ENCODE data around the gene APBB1IP. TPM values are rescaled to one million over a fixed set of nuclear protein-coding genes. Genes with fewer than 3 reads are reported as not detected.

APBB1IP gene
- total and polyA plus RNA-seq, 9 of the 15 experiments (the other 6 are each of a cell fraction or from before 2014, with no cell fraction given): 0.03 to 0.11 (median 0.06) TPM; not detected in 4

GRCh38 chr10:26417136-26417535 is 21.0 kb upstream of the APBB1IP start:
- no peak overlapping the region for H3K4me2 ChIP-seq (ENCODE audit: insufficient read depth, low read length)
- POLR2A ChIA-PET: interaction anchor here (0.6 kb wide), 1 partner anchor 542 kb away, joined by 3 read pairs; no protein-coding TSS in a partner anchor
- no peaks in the 10 kb centered on the region for H3K4me1 ChIP-seq (replicated peaks in 1 of 2; ENCODE audit: control insufficient read depth in 2 of 2, insufficient read depth in 2 of 2, low read length in 2 of 2)
- no peak overlapping the region for H3K9ac ChIP-seq (ENCODE audit: insufficient read depth in 1 of 2, low read depth in 2 of 2, low read length in 2 of 2)
- H3K27me3 ChIP-seq (ENCODE audit: control insufficient read depth in 2 of 2, insufficient read depth in 2 of 2, low read length in 2 of 2): no peaks in the 10 kb centered on the region
- H3K9me1 ChIP-seq (ENCODE audit: control insufficient read depth, insufficient read depth, low read length): no peaks in the 10 kb centered on the region
- no peaks in the 10 kb centered on the region for H3K36me3 ChIP-seq (ENCODE audit: control insufficient read depth, insufficient read depth, low read length)
- H2AFZ ChIP-seq (ENCODE audit: low read depth, low read length): no peak overlapping the region
- 2% methylated on average over 3 of the region's 3 CpGs for WGBS (ENCODE audit: insufficient coverage, low coverage, missing lambda C conversion rate)
- FAIRE-seq (no peak), ATAC-seq (no peak), DNase-seq (ENCODE audit: extremely low read depth in 1 of 4, low spot score in 3 of 4) (no peak)
- BruUV-seq (replicated peaks): no TSS peak
- H3K79me2 ChIP-seq (ENCODE audit: control insufficient read depth, insufficient read depth, low read length): no peaks in the 10 kb centered on the region
- no peak for TF ChIP-seq SFPQ (IDR thresholded peaks at IDR 0.05; ENCODE audit: low read depth, low read length)
- no peak for TF ChIP-seq ZNF584 (CRISPR knock-in tag; IDR thresholded peaks at IDR 0.05; ENCODE audit: low read depth)
- no peak for TF ChIP-seq HDAC8 (tag; IDR thresholded peaks at IDR 0.05)
- no peak for TF ChIP-seq HNRNPK (IDR thresholded peaks at IDR 0.05; ENCODE audit: low read depth, low read length, poor library complexity, severe bottlenecking)
- no peak for TF ChIP-seq BRD9 (IDR thresholded peaks at IDR 0.05; ENCODE audit: low read depth, partially characterized antibody)
- TF ChIP-seq PRMT5 (CRISPR knock-in tag; IDR thresholded peaks at IDR 0.05): no peak
- no peak for TF ChIP-seq SAP30 (IDR thresholded peaks at IDR 0.05; ENCODE audit: borderline replicate concordance, insufficient read depth, low read depth, low read length, poor library complexity, severe bottlenecking)
- no peak for TF ChIP-seq SIX5 (IDR thresholded peaks at IDR 0.05; ENCODE audit: borderline replicate concordance in 1 of 2, insufficient read depth in 1 of 2, low read depth in 1 of 2, low read length in 2 of 2)
- no peak for TF ChIP-seq ZNF57 (CRISPR knock-in tag; IDR thresholded peaks at IDR 0.05)
- no peak for TF ChIP-seq RBM39 (optimal IDR thresholded peaks at IDR 0.05; ENCODE audit: low read depth, low read length)
- TF ChIP-seq ARID1B (IDR thresholded peaks at IDR 0.05): no peak
- TF ChIP-seq CSDE1 (IDR thresholded peaks at IDR 0.05): no peak
- no peak for TF ChIP-seq ZNF77 (CRISPR knock-in tag; IDR thresholded peaks at IDR 0.05)
- CTCF ChIA-PET (ENCODE audit: low intra/inter-chr PET ratio): no interaction called here
- no peaks in the 10 kb centered on the region for H4K20me1 ChIP-seq (replicated peaks; ENCODE audit: control insufficient read depth, insufficient read depth, low read length)
- in situ Hi-C loops (cut with MboI): no loop called here
- H3K4me3 ChIP-seq: no peak overlapping the region
- H3K9me3 ChIP-seq (replicated peaks; ENCODE audit: control insufficient read depth, insufficient read depth, low read depth, low read length): no peaks in the 10 kb centered on the region
- intact Hi-C loops (cut with micrococcal nuclease): no loop called here
- H3K27ac ChIP-seq (ENCODE audit: extremely low read depth, low read depth, low read length): no peak overlapping the region

All from K562 (cell line).